K562 (cell line): ENCODE measurements around the gene CACTIN. TPM values are rescaled to one million over a fixed set of nuclear protein-coding genes. Genes with fewer than 3 reads are reported as not detected.

Source experiments
- ATAC-seq: fragments of 200-7000 bp; cut with Tn5 transposase; 3 replicates; pipeline ENCODE4 v1.9.1; 2020; ENCODE audit warnings: moderate library complexity
- BruUV-seq: library from RNA; stranded (reverse); fragments of 400-500 nt; replicated peaks from 2 replicates; lab custom pipeline; 2021; lab: Mats Ljungman, UMichigan
- CTCF ChIA-PET: fragments of 300-600 bp; formaldehyde crosslinking; extraction: SDS; loops from one replicate; lab custom pipeline; 2021; ENCODE audit warnings: low intra/inter-chr PET ratio; lab: Yijun Ruan, JAX
- POLR2A ChIA-PET: fragments of 300-600, 350-650 bp; sonication (Branson Sonifier 250); formaldehyde crosslinking; extraction: SDS; loops from one replicate; lab custom pipeline; 2021; ENCODE audit warnings: antibody characterized with exemption, inconsistent platforms; lab: Yijun Ruan, JAX
- DNase-seq, 4 experiments: peaks; one replicate each; pipeline versions ENCODE4 v3.0.0 to v3.0.0-alpha.2; 2011 to 2018; ENCODE audit warnings: low spot score in 3 of 4, mixed read lengths in 3 of 4; ENCODE audit errors: extremely low read depth in 1 of 4
- FAIRE-seq: peaks from 2 replicates; lab custom pipeline; 2011; peaks lifted over from hg19 to GRCh38; lab: Jason Lieb, UNC
- H2AFZ ChIP-seq: 2 replicates; pipeline ENCODE4 v1.6.0; 2011; ENCODE audit warnings: low read depth, low read length, control low read depth, inconsistent platforms
- H3K27ac ChIP-seq: fragments of 200-600 bp; 3 replicates; pipeline ENCODE4 v1.8.0; 2011; ENCODE audit warnings: low read depth, mild to moderate bottlenecking, control low read depth, inconsistent platforms, low read length, moderate library complexity, mixed read lengths; ENCODE audit errors: extremely low read depth
- H3K27me3 ChIP-seq, 2 experiments: fragments of 300-600 bp in 1 of 2; 2 replicates in 1 of 2; 3 replicates in 1 of 2; pipeline versions ENCODE4 v1.6.0 to v1.8.0; 2011; ENCODE audit warnings: inconsistent platforms in 2 of 2, low read length in 2 of 2, mild to moderate bottlenecking in 1 of 2, mixed read lengths in 1 of 2, moderate library complexity in 1 of 2; ENCODE audit not compliant: control insufficient read depth in 2 of 2, insufficient read depth in 2 of 2
- H3K36me3 ChIP-seq: fragments of 300-600 bp; 3 replicates; pipeline ENCODE4 v1.8.0; 2011; ENCODE audit warnings: mild to moderate bottlenecking, low read length, inconsistent platforms; ENCODE audit not compliant: control insufficient read depth, insufficient read depth
- H3K4me1 ChIP-seq, 2 experiments: fragments of 200-600 bp in 1 of 2; replicated peaks in 1 of 2; 2 replicates in 1 of 2; 3 replicates in 1 of 2; pipeline versions ENCODE4 v1.5.1 to v1.8.0; 2011; ENCODE audit warnings: inconsistent platforms in 2 of 2, low read length in 2 of 2, mild to moderate bottlenecking in 1 of 2, mixed read lengths in 1 of 2, moderate library complexity in 1 of 2; ENCODE audit not compliant: control insufficient read depth in 2 of 2, insufficient read depth in 2 of 2
- H3K4me2 ChIP-seq: 2 replicates; pipeline ENCODE4 v1.6.1; 2011; ENCODE audit warnings: low read length, control low read depth, inconsistent platforms, mixed read lengths; ENCODE audit not compliant: insufficient read depth
- H3K4me3 ChIP-seq: fragments of 200-600 bp; sonication (generic), shearing (Covaris generic); 2 replicates; pipeline ENCODE4 v1.5.1; 2016; ENCODE audit warnings: control low read depth, inconsistent platforms
- H3K79me2 ChIP-seq: fragments of 200-600 bp; 3 replicates; pipeline ENCODE4 v1.8.0; 2011; ENCODE audit warnings: low read length, inconsistent platforms; ENCODE audit not compliant: control insufficient read depth, insufficient read depth
- H3K9ac ChIP-seq, 2 experiments: 2 replicates each; pipeline versions ENCODE4 v1.6.0 to v1.6.1; 2011; ENCODE audit warnings: low read depth in 2 of 2, low read length in 2 of 2, control low read depth in 1 of 2, inconsistent platforms in 1 of 2, mild to moderate bottlenecking in 1 of 2, mixed read lengths in 1 of 2; ENCODE audit not compliant: insufficient read depth in 1 of 2
- H3K9me1 ChIP-seq: one replicate; pipeline ENCODE4 v1.6.0; 2011; ENCODE audit warnings: inconsistent platforms, mild to moderate bottlenecking, low read length, moderate library complexity; ENCODE audit not compliant: control insufficient read depth, insufficient read depth
- H3K9me3 ChIP-seq: replicated peaks from 2 replicates; pipeline ENCODE4 v1.5.1; 2011; ENCODE audit warnings: low read depth, low read length, inconsistent platforms; ENCODE audit not compliant: control insufficient read depth, insufficient read depth
- H4K20me1 ChIP-seq: replicated peaks from 2 replicates; pipeline ENCODE4 v1.6.1; 2011; ENCODE audit warnings: low read length, inconsistent platforms, mixed read lengths; ENCODE audit not compliant: control insufficient read depth, insufficient read depth
- CTCFL ChIP-seq: IDR thresholded peaks from 2 replicates; pipeline ENCODE4 v1.6.1; 2011; ENCODE audit warnings: borderline replicate concordance, low read depth, mild to moderate bottlenecking, moderate library complexity, low read length; ENCODE audit not compliant: insufficient read depth, poor library complexity, severe bottlenecking
- GTF2F1 ChIP-seq: IDR thresholded peaks from 2 replicates; pipeline ENCODE4 v1.6.1; 2011; ENCODE audit warnings: low read depth, low read length, improper control_type of control experiment
- RB1 ChIP-seq: fragments of 450-650 bp; IDR thresholded peaks from 2 replicates; pipeline ENCODE4 v1.6.1; 2017; ENCODE audit warnings: low read depth, mild to moderate bottlenecking
- TCF15 ChIP-seq: fragments of 250-450 bp; sonication (Bioruptor Pico); IDR thresholded peaks from 2 replicates; pipeline ENCODE4 v1.8.0; 2022; ENCODE audit warnings: moderate library complexity, mild to moderate bottlenecking, inconsistent platforms
- TFAP4 ChIP-seq: sonication (generic); formaldehyde crosslinking; IDR thresholded peaks from 2 replicates; pipeline ENCODE4 v1.8.0; 2022; ENCODE audit warnings: missing genetic modification reagents, mild to moderate bottlenecking, moderate library complexity, borderline replicate concordance
- TRIM28 ChIP-seq: fragments of 450-650 bp; IDR thresholded peaks from 2 replicates; pipeline ENCODE4 v1.6.1; 2017
- ZFPM2 ChIP-seq: fragments of 250-450 bp; sonication (Bioruptor Pico); IDR thresholded peaks from 2 replicates; pipeline ENCODE4 v1.5.1; 2022; ENCODE audit warnings: mild to moderate bottlenecking
- WGBS: fragments of 100-300 bp; shearing (Covaris generic); methylation state at CpG from one replicate; pipeline ENCODE4 v1.1.6; 2016; ENCODE audit warnings: low coverage, mixed read lengths; ENCODE audit not compliant: insufficient coverage; ENCODE audit errors: missing lambda C conversion rate; 5-methylcytosine and 5-hydroxymethylcytosine counted together
- in situ Hi-C: fragments of 300-500 bp; cut with MboI; formaldehyde crosslinking; loops from 4 replicates; pipeline ENCODE4 v1.15.0; 2018; ENCODE audit warnings: inconsistent platforms, mixed read lengths
- intact Hi-C: fragments of 100-400 bp; cut with micrococcal nuclease; formaldehyde crosslinking; loops from 2 replicates; pipeline ENCODE4 v1.14.2; 2022
- polyA plus RNA-seq, 8 experiments: library from polyadenylated mRNA; depleted of rRNA in 4 of 8; stranded (reverse) in 5 of 8; unstranded in 3 of 8; fragments of >200 nt; fragmentation: Nextera tagmentation in 2 of 8; fragmentation: Illumina TruSeq in 1 of 8; extraction: Ambion mirVana in 2 of 8; extraction: Trizol in 1 of 8; gene quantifications; 2 replicates each; pipeline versions ENCODE4 v1.2.1 to v1.2.3, GENCODE V29; 2011 to 2014; ENCODE audit warnings: inconsistent platforms in 1 of 8, missing spikeins in 1 of 8
- total RNA-seq, 7 experiments: library from RNA; depleted of rRNA in 6 of 7; stranded (reverse); fragments of >200 nt in 6 of 7; fragmentation: Illumina TruSeq in 2 of 7; extraction: Trizol in 2 of 7; gene quantifications; 2 replicates each; pipeline versions ENCODE4 v1.2.1 to v1.2.3, GENCODE V29; 2011 to 2021; ENCODE audit warnings: low replicate concordance in 1 of 7

The CACTIN gene
- total and polyA plus RNA-seq, 9 of the 15 experiments (the other 6 are each of a cell fraction or from before 2014, with no cell fraction given): 0.15 to 49.2 (median 15.0) TPM

- TF ChIP-seq CTCFL (peak; percentile 82), GTF2F1 (no peak), TCF15 (CRISPR knock-in tag) (no peak), RB1 (peak; percentile 50; the same call in 1 of the 2 replicates), TRIM28 (no peak)
Measured at GRCh38 chr19:3586127-3586626, 40.4 kb downstream of the CACTIN start (continued).

GRCh38 chr19:3585301-3586126 is 41.1 kb downstream of the CACTIN start, which contains the start of gene GIPC3:
TSS of gene GIPC3 (plus strand) at chr19:3585478. CDS start at chr19:3585598, 120 bp downstream.
- no peaks in the 10 kb centered on the region for H3K9me1 ChIP-seq
- POLR2A ChIA-PET: interaction anchor here (0.5 to 1.3 kb wide), 6 partner anchors 7 to 857 kb away, joined by 3 to 6 read pairs (median 3); no protein-coding TSS in a partner anchor
- BruUV-seq: no TSS peak
- peak within 1 kb of the TSS; percentile 42 for H3K4me3 ChIP-seq
- WGBS: 7% methylated on average over 36 of the region's 84 CpGs
- CTCF ChIA-PET: interaction anchor here (0.6 kb wide), 1 partner anchor 37 kb away, joined by 8 read pairs; no protein-coding TSS in a partner anchor
- H3K9me3 ChIP-seq: no peaks in the 10 kb centered on the region
- no peaks in the 10 kb centered on the region for H3K36me3 ChIP-seq
- H3K4me2 ChIP-seq: peak within 1 kb of the TSS; percentile 63
- no peaks in the 10 kb centered on the region for H3K79me2 ChIP-seq
- intact Hi-C loops (loop anchor here (1.0 kb wide), 1 partner anchor 33 kb away; no protein-coding TSS in a partner anchor), in situ Hi-C loops (no loop called here)
- H3K4me1 ChIP-seq: peaks cover 3 to 30% of the 10 kb centered on the region in 2 experiments
- DNase-seq (peak in 3 of 4 experiments; percentile 48 to 67 (median 65)), ATAC-seq (peak; percentile 56), FAIRE-seq (no peak)
- peak within 1 kb of the TSS; percentile 63 to 85 for H3K9ac ChIP-seq
- peak within 1 kb of the TSS; percentile 97 for H2AFZ ChIP-seq
- H4K20me1 ChIP-seq: no peaks in the 10 kb centered on the region
- no peaks in the 10 kb centered on the region for H3K27me3 ChIP-seq
- H3K27ac ChIP-seq: peak within 1 kb of the TSS; percentile 63; the same call in 2 of the 3 replicates
- TF ChIP-seq TFAP4 (CRISPR knock-in tag) (peak; percentile 22; the same call in 1 of the 2 replicates), ZFPM2 (no peak)
